Kidney (tissue), 14 donors: ENCODE results near the gene AKAP1. TPM values are rescaled to one million over a fixed set of nuclear protein-coding genes. Genes with fewer than 3 reads are reported as not detected.

Source experiments
- DNase-seq, 5 donors: peaks; one replicate each; pipeline ENCODE4 v3.0.0-alpha.2; 2013 to 2020
- FAIRE-seq: peaks from 2 replicates; lab custom pipeline; 2012; peaks lifted over from hg19 to GRCh38; lab: Jason Lieb, UNC
- H3K27ac ChIP-seq, 2 donors: one replicate each; pipeline ENCODE4 v1.7.0; 2013; ENCODE audit warnings: low read depth in 2 of 2, low read length in 2 of 2, inconsistent platforms in 1 of 2
- H3K27me3 ChIP-seq: one replicate; pipeline ENCODE4 v1.7.1; 2013; ENCODE audit warnings: low read length, inconsistent platforms; ENCODE audit not compliant: control insufficient read depth, insufficient read depth
- H3K36me3 ChIP-seq, 3 donors: one replicate each; pipeline versions ENCODE4 v1.7.0 to v1.7.1; 2013; ENCODE audit warnings: low read length in 3 of 3, control low read depth in 1 of 3, inconsistent platforms in 1 of 3; ENCODE audit not compliant: insufficient read depth in 3 of 3, control insufficient read depth in 2 of 3
- H3K4me1 ChIP-seq, 3 donors: one replicate each; pipeline versions ENCODE4 v1.7.0 to v1.7.1; 2013; ENCODE audit warnings: low read length in 3 of 3, inconsistent platforms in 1 of 3, low read depth in 1 of 3; ENCODE audit not compliant: control insufficient read depth in 2 of 3, insufficient read depth in 2 of 3
- H3K4me3 ChIP-seq, 3 donors: one replicate each; pipeline versions ENCODE4 v1.7.0 to v1.8.1; 2013; ENCODE audit warnings: low read length in 3 of 3, control low read depth in 1 of 3, inconsistent platforms in 1 of 3
- H3K9ac ChIP-seq, 3 donors: one replicate each; pipeline versions ENCODE4 v1.7.0 to v1.7.1; 2013; ENCODE audit warnings: low read length in 3 of 3, control low read depth in 1 of 3, inconsistent platforms in 1 of 3
- H3K9me3 ChIP-seq, 3 donors: one replicate each; pipeline versions ENCODE4 v1.7.0 to v1.7.1; 2013; ENCODE audit warnings: low read length in 3 of 3, control low read depth in 1 of 3, inconsistent platforms in 1 of 3; ENCODE audit not compliant: control insufficient read depth in 2 of 3, insufficient read depth in 1 of 3
- CTCF ChIP-seq: IDR thresholded peaks from 3 replicates; pipeline ENCODE4 v1.5.1; 2012; ENCODE audit warnings: mild to moderate bottlenecking, moderate library complexity, borderline replicate concordance; ENCODE audit not compliant: insufficient read depth; ENCODE audit errors: extremely low read depth
- intact Hi-C: fragments of 100-400 bp; cut with DNase I; formaldehyde crosslinking; loops from one replicate; pipeline ENCODE4 v1.11.1; 2022
- polyA plus RNA-seq: library from polyadenylated mRNA; stranded (reverse); fragments of 350-450 nt; fragmentation: Illumina TruSeq; extraction: RNeasy Lipid Tissue Mini Kit (QIAGEN cat#74804); gene quantifications from one replicate; pipeline ENCODE4 v1.2.3, GENCODE V29; 2014; ENCODE audit warnings: low read depth, low replicate concordance; ENCODE audit not compliant: insufficient read depth
- total RNA-seq: library from RNA; stranded (reverse); fragmentation: NEBNext Ultra II Directional; extraction: Animal tissue kit (Norgen Biotek cat#: 25700); gene quantifications from one replicate; pipeline ENCODE4 v1.2.1, GENCODE V29; 2021
- donor health status: control.
- donor health status: control.
- donor health status: control.
- donor health status: control.
- donor health status: control.
- donor health status: DM: yes; HTN: yes; CAD: no.
- donor health status: Normal renal cell carcinoma (clear cell type).

The AKAP1 gene
- total and polyA plus RNA-seq, 2 donors from 2014 or later = 24.6 to 46.8 TPM

DNA sequence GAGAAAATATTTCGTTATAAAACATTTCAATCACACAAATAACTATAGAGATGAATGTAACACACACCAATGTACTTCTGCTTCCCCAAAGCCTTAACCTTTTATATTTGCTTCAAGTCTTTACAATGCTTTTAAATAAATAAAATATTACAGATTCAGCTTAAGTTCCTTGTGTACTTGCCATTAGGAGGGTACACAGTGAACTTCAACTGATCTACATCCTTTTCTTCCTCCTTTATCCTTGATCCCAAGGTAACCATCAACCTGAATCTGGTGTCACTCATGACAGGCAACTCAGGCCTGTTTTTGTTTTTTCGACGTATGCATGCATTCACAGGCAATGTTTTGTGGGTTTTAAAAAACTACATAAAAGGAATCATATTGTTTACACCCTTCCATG is 9.3 kb upstream of the AKAP1 start:
- Histone ChIP-seq H3K9ac (no peak overlapping the region), H3K4me1 (no peaks in the 10 kb centered on the region), H3K4me3 (no peak overlapping the region), H3K9me3 (no peaks in the 10 kb centered on the region), H3K27me3 (no peaks in the 10 kb centered on the region), H3K36me3 (no peaks in the 10 kb centered on the region), H3K27ac (no peak overlapping the region)
- FAIRE-seq = no peak
- intact Hi-C loops = no loop called here
- DNase-seq = no peak
- TF ChIP-seq CTCF = no peak

- H3K36me3 ChIP-seq = no peaks in the 10 kb centered on the region
- no peak for TF ChIP-seq CTCF
- H3K27ac ChIP-seq = no peak overlapping the region
- H3K4me3 ChIP-seq = no peak overlapping the region
- no peak overlapping the region for H3K9ac ChIP-seq
- no peaks in the 10 kb centered on the region for H3K27me3 ChIP-seq
- H3K4me1 ChIP-seq = no peaks in the 10 kb centered on the region
- DNase-seq (no peak), FAIRE-seq (no peak)
- H3K9me3 ChIP-seq = no peaks in the 10 kb centered on the region
- intact Hi-C loops = no loop called here
Observed at GRCh38 chr17:57077000-57077399, 8.0 kb upstream of the AKAP1 start.

- FAIRE-seq = no peak
- intact Hi-C loops = no loop called here
- TF ChIP-seq CTCF = no peak
- Histone ChIP-seq H3K36me3 (no peaks in the 10 kb centered on the region), H3K27me3 (no peaks in the 10 kb centered on the region), H3K9ac (no peak overlapping the region), H3K4me3 (no peak overlapping the region), H3K4me1 (no peaks in the 10 kb centered on the region), H3K27ac (no peak overlapping the region), H3K9me3 (no peaks in the 10 kb centered on the region)
- peak in 2 of 5 donors; percentile 26 to 30 for DNase-seq
Observed at GRCh38 chr17:57078274-57078673, 6.8 kb upstream of the AKAP1 start.

GRCh38 chr17:57080718-57081117 is 4.3 kb upstream of the AKAP1 start:
- Histone ChIP-seq H3K4me1 (no peaks in the 10 kb centered on the region), H3K9me3 (no peaks in the 10 kb centered on the region), H3K4me3 (no peak overlapping the region), H3K9ac (no peak overlapping the region), H3K27ac (no peak overlapping the region), H3K27me3 (no peaks in the 10 kb centered on the region), H3K36me3 (no peaks in the 10 kb centered on the region)
- no peak for TF ChIP-seq CTCF
- no peak for DNase-seq
- intact Hi-C loops = no loop called here
- FAIRE-seq = no peak
